Uterus (tissue), 2 donors: ENCODE measurements around the gene BTLA.

Experiments used
- CTCF ChIP-seq, 4 experiments: fragments of 200-600 bp in 2 of 4; fragments of 450-650 bp in 2 of 4; sonication (generic) in 2 of 4; IDR thresholded peaks; one replicate each; pipeline ENCODE4 v1.5.1; 2016 to 2019; ENCODE audit warnings: antibody characterized with exemption in 4 of 4, mild to moderate bottlenecking in 2 of 4, moderate library complexity in 1 of 4
- POLR2A ChIP-seq, 2 donors: fragments of 450-650 bp; IDR thresholded peaks; one replicate each; pipeline ENCODE4 v1.6.1; 2016; ENCODE audit warnings: antibody characterized with exemption in 2 of 2, mild to moderate bottlenecking in 1 of 2, moderate library complexity in 1 of 2

GRCh38 chr3:112427123-112427522, 72.1 kb downstream of the BTLA start:
- TF ChIP-seq CTCF (IDR thresholded peaks at IDR 0.05): no peak
- no peak for TF ChIP-seq POLR2A (IDR thresholded peaks at IDR 0.05)
